ENCODE data around the gene TAF4.

GRCh38 chr20:61983965-61984364 lies 81.7 kb downstream of the TAF4 start:
- TF ChIP-seq, protein P1, sequence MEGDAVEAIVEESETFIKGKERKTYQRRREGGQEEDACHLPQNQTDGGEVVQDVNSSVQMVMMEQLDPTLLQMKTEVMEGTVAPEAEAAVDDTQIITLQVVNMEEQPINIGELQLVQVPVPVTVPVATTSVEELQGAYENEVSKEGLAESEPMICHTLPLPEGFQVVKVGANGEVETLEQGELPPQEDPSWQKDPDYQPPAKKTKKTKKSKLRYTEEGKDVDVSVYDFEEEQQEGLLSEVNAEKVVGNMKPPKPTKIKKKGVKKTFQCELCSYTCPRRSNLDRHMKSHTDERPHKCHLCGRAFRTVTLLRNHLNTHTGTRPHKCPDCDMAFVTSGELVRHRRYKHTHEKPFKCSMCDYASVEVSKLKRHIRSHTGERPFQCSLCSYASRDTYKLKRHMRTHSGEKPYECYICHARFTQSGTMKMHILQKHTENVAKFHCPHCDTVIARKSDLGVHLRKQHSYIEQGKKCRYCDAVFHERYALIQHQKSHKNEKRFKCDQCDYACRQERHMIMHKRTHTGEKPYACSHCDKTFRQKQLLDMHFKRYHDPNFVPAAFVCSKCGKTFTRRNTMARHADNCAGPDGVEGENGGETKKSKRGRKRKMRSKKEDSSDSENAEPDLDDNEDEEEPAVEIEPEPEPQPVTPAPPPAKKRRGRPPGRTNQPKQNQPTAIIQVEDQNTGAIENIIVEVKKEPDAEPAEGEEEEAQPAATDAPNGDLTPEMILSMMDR (IDR thresholded peaks at IDR 0.05) = no peak
- TF ChIP-seq ZFX (IDR thresholded peaks at IDR 0.05; ENCODE audit: borderline replicate concordance) = no peak

All from 22Rv1 (cell line).